Measurements from ENCODE around the gene CAMTA2.
A peak's percentile ranks its signal among the peaks of the same experiment; 100 is the strongest.

CAMTA2 gene

GRCh38 chr17:5023588-5024147, 36.2 kb upstream of the CAMTA2 start:
- Mint-ChIP-seq H3K27me3 (no peaks in the 10 kb centered on the region), H3K4me3 (no peak overlapping the region), H3K27ac (peak overlapping the region; percentile 71), H3K9me3 (no peaks in the 10 kb centered on the region), H3K36me3 (peaks cover 25% of the 10 kb centered on the region), H3K4me1 (peaks cover 15% of the 10 kb centered on the region)
- no peak for DNase-seq
- CTCF ChIA-PET: no interaction called here

GRCh38 chr17:5022171-5022711, 34.8 kb upstream of the CAMTA2 start:
- DNase-seq: no peak
- no peak overlapping the region for H3K4me3 Mint-ChIP-seq
- no peaks in the 10 kb centered on the region for H3K27me3 Mint-ChIP-seq
- H3K4me1 Mint-ChIP-seq: peaks cover 13% of the 10 kb centered on the region
- H3K27ac Mint-ChIP-seq: no peak overlapping the region
- H3K9me3 Mint-ChIP-seq: no peaks in the 10 kb centered on the region
- peaks cover 25% of the 10 kb centered on the region for H3K36me3 Mint-ChIP-seq
- CTCF ChIA-PET: interaction anchor here (1.3 kb wide), 1 partner anchor 8 kb away, joined by 3 read pairs; no protein-coding TSS in a partner anchor

GRCh38 chr17:5020502-5021023, 33.1 kb upstream of the CAMTA2 start:
- no peak for DNase-seq
- no peak overlapping the region for H3K4me3 Mint-ChIP-seq
- H3K36me3 Mint-ChIP-seq: peaks cover 31% of the 10 kb centered on the region
- no peaks in the 10 kb centered on the region for H3K9me3 Mint-ChIP-seq
- H3K27ac Mint-ChIP-seq: no peak overlapping the region
- CTCF ChIA-PET: interaction anchor here (1.0 kb wide), 1 partner anchor 217 kb away, joined by 3 read pairs; no protein-coding TSS in a partner anchor
- H3K27me3 Mint-ChIP-seq: no peaks in the 10 kb centered on the region
- H3K4me1 Mint-ChIP-seq: peaks cover 18% of the 10 kb centered on the region

- CTCF ChIA-PET: interaction anchor here (1.0 to 1.7 kb wide), 2 partner anchors 111 to 218 kb away, joined by 3 to 4 read pairs; no protein-coding TSS in a partner anchor
- peak; percentile 50 for DNase-seq
- H3K27ac Mint-ChIP-seq: peak overlapping the region; percentile 80
Observed at GRCh38 chr17:5019475-5019956, 32.0 kb upstream of the CAMTA2 start.

GRCh38 chr17:5014357-5014756, 26.9 kb upstream of the CAMTA2 start:
- peaks cover 16% of the 10 kb centered on the region for H3K4me1 Mint-ChIP-seq
- no peak for DNase-seq
- CTCF ChIA-PET: no interaction called here
- no peak overlapping the region for H3K4me3 Mint-ChIP-seq
- H3K27me3 Mint-ChIP-seq: no peaks in the 10 kb centered on the region
- H3K36me3 Mint-ChIP-seq: peaks cover 27% of the 10 kb centered on the region
- no peaks in the 10 kb centered on the region for H3K9me3 Mint-ChIP-seq
- H3K27ac Mint-ChIP-seq: no peak overlapping the region

More at GRCh38 chr17:5019475-5019956, 32.0 kb upstream of the CAMTA2 start:
- Mint-ChIP-seq H3K4me3 (no peak overlapping the region), H3K36me3 (peaks cover 30% of the 10 kb centered on the region), H3K9me3 (no peaks in the 10 kb centered on the region), H3K27me3 (no peaks in the 10 kb centered on the region), H3K4me1 (peaks cover 18% of the 10 kb centered on the region)

GRCh38 chr17:5011928-5012327, 24.5 kb upstream of the CAMTA2 start:
- Mint-ChIP-seq H3K4me3 (no peak overlapping the region), H3K9me3 (no peaks in the 10 kb centered on the region), H3K36me3 (peaks cover 39% of the 10 kb centered on the region), H3K4me1 (peaks cover 8% of the 10 kb centered on the region), H3K27me3 (no peaks in the 10 kb centered on the region), H3K27ac (no peak overlapping the region)
- DNase-seq: no peak
- CTCF ChIA-PET: no interaction called here

GRCh38 chr17:5003214-5003867, 15.9 kb upstream of the CAMTA2 start:
- Mint-ChIP-seq H3K4me3 (no peak overlapping the region), H3K4me1 (peaks cover 18% of the 10 kb centered on the region), H3K27ac (no peak overlapping the region), H3K27me3 (no peaks in the 10 kb centered on the region), H3K36me3 (peaks cover 63% of the 10 kb centered on the region), H3K9me3 (no peaks in the 10 kb centered on the region)
- no peak for DNase-seq
- CTCF ChIA-PET: no interaction called here

GRCh38 chr17:5002121-5002788, 14.8 kb upstream of the CAMTA2 start:
- CTCF ChIA-PET: interaction anchor here (1.0 kb wide), 1 partner anchor 29 kb away, joined by 3 read pairs; no protein-coding TSS in a partner anchor
- H3K27me3 Mint-ChIP-seq: no peaks in the 10 kb centered on the region
- peak overlapping the region; percentile 19 for H3K27ac Mint-ChIP-seq

GRCh38 chr17:5000237-5000639, 12.8 kb upstream of the CAMTA2 start:
- Mint-ChIP-seq H3K4me3 (no peak overlapping the region), H3K4me1 (peaks cover 25% of the 10 kb centered on the region), H3K27me3 (peaks cover 10% of the 10 kb centered on the region), H3K36me3 (peaks cover 42% of the 10 kb centered on the region), H3K9me3 (no peaks in the 10 kb centered on the region), H3K27ac (no peak overlapping the region)
- DNase-seq: no peak
- CTCF ChIA-PET: no interaction called here

More at GRCh38 chr17:5002121-5002788, 14.8 kb upstream of the CAMTA2 start:
- Mint-ChIP-seq H3K4me1 (peaks cover 18% of the 10 kb centered on the region), H3K4me3 (no peak overlapping the region), H3K9me3 (no peaks in the 10 kb centered on the region), H3K36me3 (peaks cover 53% of the 10 kb centered on the region)
- no peak for DNase-seq

- CTCF ChIA-PET: no interaction called here
Observed at GRCh38 chr17:4999430-5000093, 12.1 kb upstream of the CAMTA2 start.

GRCh38 chr17:4998732-4999429, 11.4 kb upstream of the CAMTA2 start:
- H3K27ac Mint-ChIP-seq: peak overlapping the region; percentile 66
- H3K27me3 Mint-ChIP-seq: peaks cover 22% of the 10 kb centered on the region
- CTCF ChIA-PET: interaction anchor here (0.7 kb wide), 1 partner anchor 31 kb away, joined by 3 read pairs; no protein-coding TSS in a partner anchor
- peak; percentile 28 for DNase-seq
- peaks cover 27% of the 10 kb centered on the region for H3K4me1 Mint-ChIP-seq
- peaks cover 28% of the 10 kb centered on the region for H3K36me3 Mint-ChIP-seq
- H3K9me3 Mint-ChIP-seq: no peaks in the 10 kb centered on the region
- peak overlapping the region; percentile 86 for H3K4me3 Mint-ChIP-seq

More at GRCh38 chr17:4999430-5000093, 12.1 kb upstream of the CAMTA2 start:
- peaks cover 27% of the 10 kb centered on the region for H3K4me1 Mint-ChIP-seq
- H3K36me3 Mint-ChIP-seq: peaks cover 35% of the 10 kb centered on the region
- H3K27me3 Mint-ChIP-seq: peaks cover 16% of the 10 kb centered on the region
- H3K9me3 Mint-ChIP-seq: no peaks in the 10 kb centered on the region
- DNase-seq: no peak
- H3K4me3 Mint-ChIP-seq: peak overlapping the region; percentile 86
- peak overlapping the region; percentile 66 for H3K27ac Mint-ChIP-seq

GRCh38 chr17:4998027-4998731, 10.7 kb upstream of the CAMTA2 start:
- H3K4me1 Mint-ChIP-seq: peaks cover 27% of the 10 kb centered on the region
- CTCF ChIA-PET: interaction anchor here (0.7 to 1.0 kb wide), 2 partner anchors 10 to 32 kb away, joined by 3 to 4 read pairs; partner anchors contain the start of gene CAMTA2
- no peak for DNase-seq
- peaks cover 21% of the 10 kb centered on the region for H3K36me3 Mint-ChIP-seq
- peak overlapping the region; percentile 86 for H3K4me3 Mint-ChIP-seq
- peaks cover 22% of the 10 kb centered on the region for H3K27me3 Mint-ChIP-seq
- no peaks in the 10 kb centered on the region for H3K9me3 Mint-ChIP-seq
- H3K27ac Mint-ChIP-seq: peak overlapping the region; percentile 76
